Colonic mucosa (tissue), 4 donors: Measurements from ENCODE around the gene USB1. TPM values are rescaled to one million over a fixed set of nuclear protein-coding genes. Genes with fewer than 3 reads are reported as not detected.
"Not testable (repeated sequence)": the region's sequence is repeated elsewhere in the genome, so short reads cannot be mapped to it uniquely, and the experiment has no call there.

ENCODE experiments used
- DNase-seq: peaks from one replicate; pipeline ENCODE4 v3.0.0-alpha.2; 2020
- H3K27ac ChIP-seq: fragments of 200-600 bp; one replicate; pipeline ENCODE4 v1.8.0; 2021
- H3K27me3 ChIP-seq: fragments of 200-600 bp; one replicate; pipeline ENCODE4 v1.8.0; 2021
- H3K36me3 ChIP-seq: fragments of 200-600 bp; one replicate; pipeline ENCODE4 v1.8.0; 2021
- H3K4me1 ChIP-seq: fragments of 200-600 bp; one replicate; pipeline ENCODE4 v1.8.0; 2021; ENCODE audit warnings: mild to moderate bottlenecking
- H3K4me3 ChIP-seq: fragments of 200-600 bp; one replicate; pipeline ENCODE4 v1.8.0; 2021
- H3K9ac ChIP-seq, 2 donors: one replicate each; pipeline ENCODE4 v1.7.0; 2013; ENCODE audit warnings: control low read depth in 2 of 2, low read depth in 2 of 2, low read length in 2 of 2
- H3K9me3 ChIP-seq: fragments of 200-600 bp; one replicate; pipeline ENCODE4 v1.8.0; 2021
- CTCF ChIP-seq: fragments of 200-600 bp; IDR thresholded peaks from one replicate; pipeline ENCODE4 v1.8.0; 2022; ENCODE audit warnings: antibody characterized with exemption, mild to moderate bottlenecking
- intact Hi-C: fragments of 100-400 bp; cut with DNase I; formaldehyde crosslinking; loops from one replicate; pipeline ENCODE4 v1.14.1; 2022
- total RNA-seq, 2 donors: library from RNA; stranded (reverse); fragmentation: NEBNext Ultra II Directional in 1 of 2; extraction: Animal tissue kit (Norgen Biotek cat#: 25700) in 1 of 2; gene quantifications; one replicate each; pipeline ENCODE4 v1.2.1, GENCODE V29; 2021
- donor health status: healthy.
- donor health status: DM: no; HTN: no; CAD: no.
- donor health status: DM: no; HTN: no; CAD: no.

USB1 gene
- total RNA-seq, 2 donors from 2014 or later = 34.2 to 49.8 TPM

- H3K27me3 ChIP-seq = no peaks in the 10 kb centered on the region
- no peak for DNase-seq
- H3K9ac ChIP-seq = no peak overlapping the region
- intact Hi-C loops = loop anchor here (2.0 kb wide), 1 partner anchor 102 kb away; no protein-coding TSS in a partner anchor
- H3K4me3 ChIP-seq = no peak overlapping the region
- H3K27ac ChIP-seq = no peak overlapping the region
- TF ChIP-seq CTCF = no peak
- H3K9me3 ChIP-seq = no peaks in the 10 kb centered on the region
- no peaks in the 10 kb centered on the region for H3K36me3 ChIP-seq
- no peaks in the 10 kb centered on the region for H3K4me1 ChIP-seq
These were observed 1.7 kb downstream of the USB1 start for GRCh38 chr16:58002936-58003335.

GRCh38 chr16:58004736-58005135, 3.5 kb downstream of the USB1 start:
- DNase-seq, H3K9ac ChIP-seq, intact Hi-C loops, H3K4me1 ChIP-seq, H3K27me3 ChIP-seq, H3K9me3 ChIP-seq, H3K27ac ChIP-seq, H3K36me3 ChIP-seq, H3K4me3 ChIP-seq: not testable (repeated sequence)

- intact Hi-C loops = no loop called here
- Histone ChIP-seq H3K36me3 (no peaks in the 10 kb centered on the region), H3K9ac (no peak overlapping the region), H3K27ac (no peak overlapping the region), H3K9me3 (no peaks in the 10 kb centered on the region), H3K4me1 (no peaks in the 10 kb centered on the region), H3K27me3 (no peaks in the 10 kb centered on the region), H3K4me3 (no peak overlapping the region)
- no peak for DNase-seq
- no peak for TF ChIP-seq CTCF
These were observed 8.7 kb downstream of the USB1 start for GRCh38 chr16:58009856-58010416.

GRCh38 chr16:58010886-58011285, 9.7 kb downstream of the USB1 start:
- no peak for TF ChIP-seq CTCF
- no peak for DNase-seq
- intact Hi-C loops = no loop called here
- no peak overlapping the region for H3K4me3 ChIP-seq
- H3K9ac ChIP-seq = no peak overlapping the region
- no peaks in the 10 kb centered on the region for H3K27me3 ChIP-seq
- no peaks in the 10 kb centered on the region for H3K4me1 ChIP-seq
- no peak overlapping the region for H3K27ac ChIP-seq
- H3K36me3 ChIP-seq = no peaks in the 10 kb centered on the region
- no peaks in the 10 kb centered on the region for H3K9me3 ChIP-seq

- no peaks in the 10 kb centered on the region for H3K36me3 ChIP-seq
- intact Hi-C loops = no loop called here
- no peaks in the 10 kb centered on the region for H3K4me1 ChIP-seq
These were observed 10.4 kb downstream of the USB1 start for GRCh38 chr16:58011652-58012051.

More at GRCh38 chr16:58011652-58012051, 10.4 kb downstream of the USB1 start:
- H3K9ac ChIP-seq = no peak overlapping the region
- H3K27ac ChIP-seq = no peak overlapping the region
- no peak for DNase-seq
- TF ChIP-seq CTCF = no peak
- H3K27me3 ChIP-seq = no peaks in the 10 kb centered on the region
- no peaks in the 10 kb centered on the region for H3K9me3 ChIP-seq
- no peak overlapping the region for H3K4me3 ChIP-seq
